Liver (tissue), 9 donors: ENCODE measurements around the gene ANKMY1. TPM values are rescaled to one million over a fixed set of nuclear protein-coding genes. Genes with fewer than 3 reads are reported as not detected.

Source experiments
- DNase-seq: peaks from one replicate; pipeline ENCODE4 v3.0.0-alpha.2; 2017; ENCODE audit warnings: low spot score
- H3K27ac ChIP-seq, 2 donors: one replicate each; pipeline ENCODE4 v1.7.0; 2013; ENCODE audit warnings: inconsistent platforms in 2 of 2, low read length in 2 of 2, control low read depth in 1 of 2, low read depth in 1 of 2, mild to moderate bottlenecking in 1 of 2
- H3K27me3 ChIP-seq, 4 donors: one replicate each; pipeline versions ENCODE4 v1.6.1 to v1.7.0; 2013; ENCODE audit warnings: low read length in 3 of 4, inconsistent platforms in 1 of 4, mild to moderate bottlenecking in 1 of 4, moderate library complexity in 1 of 4; ENCODE audit not compliant: control insufficient read depth in 4 of 4, insufficient read depth in 4 of 4
- H3K36me3 ChIP-seq, 4 donors: one replicate each; pipeline versions ENCODE4 v1.6.1 to v1.7.0; 2013; ENCODE audit warnings: low read length in 3 of 4, mild to moderate bottlenecking in 3 of 4, low read depth in 1 of 4, moderate library complexity in 1 of 4; ENCODE audit not compliant: control insufficient read depth in 4 of 4, insufficient read depth in 3 of 4
- H3K4me1 ChIP-seq, 4 donors: one replicate each; pipeline versions ENCODE4 v1.6.1 to v1.7.0; 2013; ENCODE audit warnings: low read length in 3 of 4, mild to moderate bottlenecking in 3 of 4, moderate library complexity in 1 of 4; ENCODE audit not compliant: control insufficient read depth in 4 of 4, insufficient read depth in 4 of 4
- H3K4me3 ChIP-seq, 3 donors: one replicate each; pipeline versions ENCODE4 v1.6.1 to v1.7.0; 2013; ENCODE audit warnings: low read length in 3 of 3, control low read depth in 1 of 3, low read depth in 1 of 3, mild to moderate bottlenecking in 1 of 3
- H3K9ac ChIP-seq, 2 donors: one replicate each; pipeline ENCODE4 v1.7.0; 2013; ENCODE audit warnings: low read length in 2 of 2, mild to moderate bottlenecking in 2 of 2, moderate library complexity in 2 of 2, control low read depth in 1 of 2, low read depth in 1 of 2
- H3K9me3 ChIP-seq, 4 donors: one replicate each; pipeline versions ENCODE4 v1.6.1 to v1.7.0; 2013; ENCODE audit warnings: low read length in 3 of 4; ENCODE audit not compliant: control insufficient read depth in 4 of 4
- ATF3 ChIP-seq: IDR thresholded peaks from 2 replicates; pipeline ENCODE4 v1.6.1; 2016; ENCODE audit warnings: antibody characterized with exemption
- CTCF ChIP-seq: fragments of 150-350 bp; IDR thresholded peaks from 2 replicates; pipeline ENCODE4 v1.5.1; 2017; ENCODE audit warnings: improper control_type of control experiment, low read depth, low read length; ENCODE audit not compliant: missing input control
- EGR1 ChIP-seq, 2 donors: IDR thresholded peaks; 2 replicates each; pipeline ENCODE4 v1.6.1; 2016 to 2018; ENCODE audit warnings: antibody characterized with exemption in 2 of 2, low read depth in 2 of 2
- FOXA1 ChIP-seq: IDR thresholded peaks from 2 replicates; pipeline ENCODE4 v1.6.1; 2016; ENCODE audit warnings: antibody characterized with exemption
- FOXA2 ChIP-seq: IDR thresholded peaks from 2 replicates; pipeline ENCODE4 v1.6.1; 2016; ENCODE audit warnings: antibody characterized with exemption
- HNF4A ChIP-seq, 2 donors: conservative IDR thresholded peaks; 2 replicates each; pipeline ENCODE4 v1.6.1; 2016; ENCODE audit warnings: antibody characterized with exemption in 2 of 2, mild to moderate bottlenecking in 2 of 2
- HNF4G ChIP-seq: IDR thresholded peaks from 2 replicates; pipeline ENCODE4 v1.6.1; 2016; ENCODE audit warnings: antibody characterized with exemption
- JUND ChIP-seq, 2 donors: IDR thresholded peaks; 2 replicates each; pipeline ENCODE4 v1.6.1; 2016; ENCODE audit warnings: antibody characterized with exemption in 2 of 2
- MAX ChIP-seq: IDR thresholded peaks from 2 replicates; pipeline ENCODE4 v1.6.1; 2016; ENCODE audit warnings: antibody characterized with exemption
- NR2F2 ChIP-seq: IDR thresholded peaks from 2 replicates; pipeline ENCODE4 v1.6.1; 2016; ENCODE audit warnings: antibody characterized with exemption
- RAD21 ChIP-seq, 2 donors: IDR thresholded peaks; 2 replicates each; pipeline ENCODE4 v1.6.1; 2016; ENCODE audit warnings: antibody characterized with exemption in 2 of 2, mild to moderate bottlenecking in 2 of 2
- REST ChIP-seq: IDR thresholded peaks from 2 replicates; pipeline ENCODE4 v1.6.1; 2016; ENCODE audit warnings: antibody characterized with exemption, mild to moderate bottlenecking
- RXRA ChIP-seq, 2 donors: IDR thresholded peaks; 2 replicates each; pipeline ENCODE4 v1.6.1; 2017 to 2018; ENCODE audit warnings: antibody characterized with exemption in 2 of 2, mild to moderate bottlenecking in 1 of 2
- TAF1 ChIP-seq: conservative IDR thresholded peaks from 2 replicates; pipeline ENCODE4 v1.6.1; 2016; ENCODE audit warnings: antibody characterized with exemption, mild to moderate bottlenecking
- YY1 ChIP-seq: IDR thresholded peaks from 2 replicates; pipeline ENCODE4 v1.6.1; 2016; ENCODE audit warnings: antibody characterized with exemption, mild to moderate bottlenecking
- ZBTB33 ChIP-seq: IDR thresholded peaks from 2 replicates; pipeline ENCODE4 v1.6.1; 2016; ENCODE audit warnings: antibody characterized with exemption
- WGBS: extraction: QIAGEN DNeasy Blood & Tissue Kit; methylation state at CpG from one replicate; pipeline ENCODE4 v1.1.7; 2013; 5-methylcytosine and 5-hydroxymethylcytosine counted together
- polyA plus RNA-seq, 2 donors: library from polyadenylated mRNA; stranded (reverse) in 1 of 2; unstranded in 1 of 2; fragments of 200-250 nt in 1 of 2; fragments of >200 nt in 1 of 2; fragmentation: Nextera tagmentation in 1 of 2; extraction: Ambion mirVana in 1 of 2; gene quantifications; one replicate each; pipeline versions ENCODE4 v1.2.1 to v1.2.3, GENCODE V29; 2013 to 2015
- total RNA-seq, 2 donors: library from RNA; depleted of rRNA; stranded (reverse); fragments of >200 nt; gene quantifications; one replicate each; pipeline ENCODE4 v1.2.3, GENCODE V29; 2014
- donor health status: healthy.
- donor health status: healthy.
- donor health status: healthy.
- donor health status: healthy.
- donor health status: healthy.

ANKMY1 gene
- total and polyA plus RNA-seq, 4 donors = 2.5 to 12.8 (median 4.2) TPM

GRCh38 chr2:240462073-240462706 lies 95.6 kb downstream of the ANKMY1 start:
- 97% methylated on average over 41 of the region's 41 CpGs for WGBS
- H3K4me3 ChIP-seq = no peak overlapping the region
- H3K27me3 ChIP-seq = no peaks in the 10 kb centered on the region
- peaks cover 0 to 20% (median 11%) of the 10 kb centered on the region in 4 donors for H3K4me1 ChIP-seq
- no peak overlapping the region for H3K9ac ChIP-seq
- DNase-seq = no peak
- TF ChIP-seq TAF1 (no peak), NR2F2 (no peak), MAX (no peak), YY1 (no peak), ATF3 (no peak), FOXA1 (no peak), REST (no peak), CTCF (no peak), RXRA (IDR thresholded peaks at IDR 0.05) (no peak), RAD21 (IDR thresholded peaks at IDR 0.05) (no peak), ZBTB33 (no peak), FOXA2 (no peak), HNF4A (conservative IDR thresholded peaks at IDR 0.05) (no peak), EGR1 (IDR thresholded peaks at IDR 0.05; ENCODE audit: low read depth in 2 of 2) (no peak), JUND (IDR thresholded peaks at IDR 0.05) (no peak), HNF4G (no peak)
- H3K36me3 ChIP-seq = peaks cover 0 to 8% (median 4%) of the 10 kb centered on the region in 4 donors
- H3K27ac ChIP-seq = no peak overlapping the region
- H3K9me3 ChIP-seq = no peaks in the 10 kb centered on the region
